Osteocyte (in vitro differentiated cells): ENCODE results near the gene SPOCK3. TPM values are rescaled to one million over a fixed set of nuclear protein-coding genes. Genes with fewer than 3 reads are reported as not detected.

ENCODE experiments used
- DNase-seq: peaks from one replicate; pipeline ENCODE4 v3.0.0; 2021; ENCODE audit warnings: mixed read lengths; ENCODE audit not compliant: unreplicated experiment; ENCODE audit errors: extremely low spot score
- H3K27ac Mint-ChIP-seq: one replicate; pipeline ENCODE4 v1.8.0; 2021; ENCODE audit warnings: mild to moderate bottlenecking, mixed read lengths; ENCODE audit not compliant: unreplicated experiment
- H3K27me3 Mint-ChIP-seq: one replicate; pipeline ENCODE4 v1.8.0; 2021; ENCODE audit warnings: mixed read lengths; ENCODE audit not compliant: unreplicated experiment
- H3K36me3 Mint-ChIP-seq: one replicate; pipeline ENCODE4 v1.8.0; 2021; ENCODE audit warnings: mixed read lengths; ENCODE audit not compliant: unreplicated experiment
- H3K4me1 Mint-ChIP-seq: one replicate; pipeline ENCODE4 v1.8.0; 2021; ENCODE audit warnings: mixed read lengths; ENCODE audit not compliant: unreplicated experiment
- H3K4me3 Mint-ChIP-seq: one replicate; pipeline ENCODE4 v1.8.0; 2021; ENCODE audit warnings: mild to moderate bottlenecking, moderate library complexity, mixed read lengths; ENCODE audit not compliant: unreplicated experiment
- H3K9me3 Mint-ChIP-seq: one replicate; pipeline ENCODE4 v1.8.0; 2021; ENCODE audit warnings: mixed read lengths; ENCODE audit not compliant: unreplicated experiment
- CTCF ChIP-seq: fragments of 200-600 bp; sonication (generic); IDR thresholded peaks from 2 replicates; pipeline ENCODE4 v1.5.0; 2021; ENCODE audit warnings: antibody characterized with exemption, mild to moderate bottlenecking, moderate library complexity
- total RNA-seq: library from RNA; stranded (reverse); gene quantifications from 2 replicates; pipeline ENCODE4 v1.2.1, GENCODE V29; 2021

Gene SPOCK3
- total RNA-seq, 1 donor from 2014 or later = not detected

- H3K36me3 Mint-ChIP-seq = no peaks in the 10 kb centered on the region
- no peaks in the 10 kb centered on the region for H3K27me3 Mint-ChIP-seq
- TF ChIP-seq CTCF = no peak
- DNase-seq = no peak
- no peak overlapping the region for H3K27ac Mint-ChIP-seq
- H3K9me3 Mint-ChIP-seq = no peaks in the 10 kb centered on the region
- H3K4me3 Mint-ChIP-seq = no peak overlapping the region
- no peaks in the 10 kb centered on the region for H3K4me1 Mint-ChIP-seq
Observed at GRCh38 chr4:166737430-166737829, 496.9 kb downstream of the SPOCK3 start.

GRCh38 chr4:166735553-166735952, 498.7 kb downstream of the SPOCK3 start:
- no peaks in the 10 kb centered on the region for H3K4me1 Mint-ChIP-seq
- TF ChIP-seq CTCF = no peak
- no peaks in the 10 kb centered on the region for H3K36me3 Mint-ChIP-seq
- no peaks in the 10 kb centered on the region for H3K9me3 Mint-ChIP-seq
- H3K27me3 Mint-ChIP-seq = no peaks in the 10 kb centered on the region
- DNase-seq = no peak
- H3K4me3 Mint-ChIP-seq = no peak overlapping the region
- no peak overlapping the region for H3K27ac Mint-ChIP-seq

GRCh38 chr4:166734797-166735196, 499.5 kb downstream of the SPOCK3 start:
- no peaks in the 10 kb centered on the region for H3K9me3 Mint-ChIP-seq

GRCh38 chr4:166733686-166734085, 500.6 kb downstream of the SPOCK3 start:
- no peak for TF ChIP-seq CTCF
- Mint-ChIP-seq H3K4me1 (no peaks in the 10 kb centered on the region), H3K4me3 (no peak overlapping the region), H3K36me3 (no peaks in the 10 kb centered on the region), H3K27me3 (no peaks in the 10 kb centered on the region), H3K27ac (no peak overlapping the region), H3K9me3 (no peaks in the 10 kb centered on the region)
- no peak for DNase-seq

More at GRCh38 chr4:166734797-166735196, 499.5 kb downstream of the SPOCK3 start:
- no peak for DNase-seq
- TF ChIP-seq CTCF = no peak
- no peaks in the 10 kb centered on the region for H3K27me3 Mint-ChIP-seq
- no peak overlapping the region for H3K27ac Mint-ChIP-seq
- H3K4me3 Mint-ChIP-seq = no peak overlapping the region
- no peaks in the 10 kb centered on the region for H3K4me1 Mint-ChIP-seq
- H3K36me3 Mint-ChIP-seq = no peaks in the 10 kb centered on the region

- DNase-seq = no peak
- Mint-ChIP-seq H3K27me3 (no peaks in the 10 kb centered on the region), H3K4me1 (no peaks in the 10 kb centered on the region), H3K9me3 (no peaks in the 10 kb centered on the region), H3K27ac (no peak overlapping the region), H3K36me3 (no peaks in the 10 kb centered on the region), H3K4me3 (no peak overlapping the region)
- no peak for TF ChIP-seq CTCF
Observed at GRCh38 chr4:166726832-166727231, 507.5 kb downstream of the SPOCK3 start.
